HEK293 (cell line): ENCODE measurements around the gene KCNF1.

Experiments
- CTCF ChIA-PET: fragments of 350-600 bp; formaldehyde crosslinking; extraction: SDS; loops from one replicate; lab custom pipeline; 2021; ENCODE audit warnings: antibody characterized with exemption; lab: Yijun Ruan, JAX
- POLR2A ChIA-PET: fragments of 300-600 bp; formaldehyde crosslinking; extraction: SDS; loops from one replicate; lab custom pipeline; 2020; ENCODE audit warnings: antibody characterized with exemption, inconsistent platforms; lab: Yijun Ruan, JAX
- H3K27ac ChIP-seq: fragments of 200-500 bp; sonication (Bioruptor generic); 2 replicates; pipeline ENCODE4 v1.5.1; 2014; ENCODE audit warnings: low read depth, low read length, control low read depth, inconsistent platforms; ENCODE audit errors: extremely low read depth
- H3K36me3 ChIP-seq, 2 experiments: fragments of 200-500 bp in 1 of 2; sonication (Bioruptor generic) in 1 of 2; 1 replicate in 1 of 2; 2 replicates in 1 of 2; pipeline ENCODE4 v1.5.1; 2014 to 2017; ENCODE audit warnings: inconsistent platforms in 2 of 2, low read length in 2 of 2; ENCODE audit not compliant: control insufficient read depth in 2 of 2, insufficient read depth in 1 of 2
- H3K4me1 ChIP-seq: fragments of 200-500 bp; sonication (Bioruptor generic); 2 replicates; pipeline ENCODE4 v1.5.1; 2014; ENCODE audit warnings: mild to moderate bottlenecking, low read length, inconsistent platforms; ENCODE audit not compliant: control insufficient read depth, insufficient read depth
- H3K4me3 ChIP-seq: 2 replicates; pipeline ENCODE4 v1.5.1; 2011; ENCODE audit warnings: low read depth, mild to moderate bottlenecking, control low read depth, low read length, moderate library complexity
- H3K9me3 ChIP-seq: fragments of 200-500 bp; sonication (Bioruptor generic); 2 replicates; pipeline ENCODE4 v1.5.1; 2014; ENCODE audit warnings: low read depth, low read length, inconsistent platforms; ENCODE audit not compliant: control insufficient read depth, insufficient read depth
- KLF9 ChIP-seq: fragments of 450-650 bp; formaldehyde crosslinking; IDR thresholded peaks from 2 replicates; pipeline ENCODE4 v1.5.1; 2016; ENCODE audit warnings: missing biosample characterization, missing genetic modification characterization, low read depth
- OVOL3 ChIP-seq: fragments of 450-650 bp; formaldehyde crosslinking; IDR thresholded peaks from 2 replicates; pipeline ENCODE4 v1.5.1; 2016; ENCODE audit warnings: missing biosample characterization, missing genetic modification characterization
- WT1 ChIP-seq: fragments of 450-650 bp; formaldehyde crosslinking; IDR thresholded peaks from 2 replicates; pipeline ENCODE4 v1.5.1; 2016; ENCODE audit warnings: missing biosample characterization, missing genetic modification characterization
- ZBTB17 ChIP-seq: fragments of 450-650 bp; formaldehyde crosslinking; IDR thresholded peaks from 2 replicates; pipeline ENCODE4 v1.5.1; 2016; ENCODE audit warnings: missing biosample characterization, missing genetic modification characterization
- ZBTB21 ChIP-seq: fragments of 450-650 bp; formaldehyde crosslinking; IDR thresholded peaks from 2 replicates; pipeline ENCODE4 v1.5.1; 2017; ENCODE audit warnings: missing biosample characterization, missing genetic modification characterization
- ZNF10 ChIP-seq: fragments of 450-650 bp; formaldehyde crosslinking; IDR thresholded peaks from 2 replicates; pipeline ENCODE4 v1.5.1; 2017; ENCODE audit warnings: missing biosample characterization, missing genetic modification characterization
- ZNF132 ChIP-seq: fragments of 450-650 bp; formaldehyde crosslinking; IDR thresholded peaks from 2 replicates; pipeline ENCODE4 v1.5.1; 2017; ENCODE audit warnings: missing biosample characterization, missing genetic modification characterization, borderline replicate concordance
- ZNF146 ChIP-seq: fragments of 450-650 bp; formaldehyde crosslinking; IDR thresholded peaks from 2 replicates; pipeline ENCODE4 v1.5.1; 2016; ENCODE audit warnings: missing biosample characterization, missing genetic modification characterization
- ZNF394 ChIP-seq: fragments of 450-650 bp; formaldehyde crosslinking; IDR thresholded peaks from 2 replicates; pipeline ENCODE4 v1.5.1; 2016; ENCODE audit warnings: missing biosample characterization, missing genetic modification characterization, mild to moderate bottlenecking, moderate library complexity, borderline replicate concordance
- ZNF473 ChIP-seq: fragments of 450-650 bp; formaldehyde crosslinking; IDR thresholded peaks from 2 replicates; pipeline ENCODE4 v1.5.1; 2017; ENCODE audit warnings: missing biosample characterization, missing genetic modification characterization
- ZNF48 ChIP-seq: fragments of 450-650 bp; formaldehyde crosslinking; IDR thresholded peaks from 2 replicates; pipeline ENCODE4 v1.5.1; 2016; ENCODE audit warnings: missing biosample characterization, missing genetic modification characterization
- ZNF549 ChIP-seq: fragments of 450-650 bp; IDR thresholded peaks from 2 replicates; pipeline ENCODE4 v1.5.1; 2018; ENCODE audit warnings: missing biosample characterization, missing genetic modification characterization, mild to moderate bottlenecking, inconsistent platforms, moderate library complexity
- ZNF629 ChIP-seq: fragments of 450-650 bp; formaldehyde crosslinking; IDR thresholded peaks from 2 replicates; pipeline ENCODE4 v1.5.1; 2017; ENCODE audit warnings: missing biosample characterization, missing genetic modification characterization
- ZNF658 ChIP-seq: fragments of 450-650 bp; formaldehyde crosslinking; IDR thresholded peaks from 2 replicates; pipeline ENCODE4; 2016; ENCODE audit warnings: missing biosample characterization, missing genetic modification characterization
- ZNF777 ChIP-seq: fragments of 450-650 bp; formaldehyde crosslinking; IDR thresholded peaks from 2 replicates; pipeline ENCODE4 v1.5.1; 2017; ENCODE audit warnings: missing biosample characterization, missing genetic modification characterization, borderline replicate concordance
- ZNF830 ChIP-seq: fragments of 450-650 bp; IDR thresholded peaks from 2 replicates; pipeline ENCODE4 v1.5.0; 2018; ENCODE audit warnings: missing biosample characterization, missing genetic modification characterization, low read depth, mild to moderate bottlenecking, moderate library complexity
- TF ChIP-seq, protein P1 (sequence below): fragments of 450-650 bp; formaldehyde crosslinking; IDR thresholded peaks from 2 replicates; pipeline ENCODE4 v1.5.0; 2017; ENCODE audit warnings: missing biosample characterization, missing genetic modification characterization, borderline replicate concordance
- TF ChIP-seq, protein P2 (sequence below): fragments of 450-650 bp; formaldehyde crosslinking; IDR thresholded peaks from 2 replicates; pipeline ENCODE4 v1.5.1; 2016; ENCODE audit warnings: missing biosample characterization, missing genetic modification characterization
- TF ChIP-seq, protein P3 (sequence below): fragments of 450-650 bp; formaldehyde crosslinking; IDR thresholded peaks from 2 replicates; pipeline ENCODE4 v1.5.1; 2016; ENCODE audit warnings: missing biosample characterization, missing genetic modification characterization
- TF ChIP-seq, protein P4 (sequence below): fragments of 450-650 bp; formaldehyde crosslinking; IDR thresholded peaks from 2 replicates; pipeline ENCODE4 v1.5.1; 2016; ENCODE audit warnings: missing biosample characterization, missing genetic modification characterization

KCNF1 gene

DNA sequence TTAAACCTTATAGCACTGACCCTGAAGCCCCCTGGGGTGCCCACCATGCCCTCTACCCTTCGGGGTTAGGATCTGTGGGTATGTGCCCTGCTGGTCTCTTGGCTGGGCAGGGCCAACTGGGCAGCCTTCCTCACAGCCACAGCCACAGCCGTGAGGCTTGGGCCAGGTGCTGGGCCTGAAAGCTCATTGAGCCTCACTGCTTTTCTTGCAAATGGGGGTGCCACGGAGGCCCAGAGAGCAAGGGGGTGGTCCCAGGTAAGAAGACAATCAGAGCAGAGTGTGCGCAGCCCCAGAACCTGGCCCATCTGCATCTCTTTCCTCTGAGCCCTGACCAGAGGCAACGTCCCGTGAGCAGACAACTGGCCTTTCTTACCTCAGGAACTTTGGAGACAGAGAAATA is 34.7 kb downstream of the KCNF1 start:
- H3K36me3 ChIP-seq: no peaks in the 10 kb centered on the region
- no peak overlapping the region for H3K27ac ChIP-seq
- no peaks in the 10 kb centered on the region for H3K4me1 ChIP-seq
- ChIA-PET POLR2A (no interaction called here), CTCF (interaction anchor here (0.7 kb wide), 1 partner anchor 29 kb away, joined by 4 read pairs; no protein-coding TSS in a partner anchor)
- H3K4me3 ChIP-seq: no peak overlapping the region
- no peak for TF ChIP-seq WT1
- no peak for TF ChIP-seq ZNF132 (tag by site-specific recombination)
- TF ChIP-seq, protein P1, sequence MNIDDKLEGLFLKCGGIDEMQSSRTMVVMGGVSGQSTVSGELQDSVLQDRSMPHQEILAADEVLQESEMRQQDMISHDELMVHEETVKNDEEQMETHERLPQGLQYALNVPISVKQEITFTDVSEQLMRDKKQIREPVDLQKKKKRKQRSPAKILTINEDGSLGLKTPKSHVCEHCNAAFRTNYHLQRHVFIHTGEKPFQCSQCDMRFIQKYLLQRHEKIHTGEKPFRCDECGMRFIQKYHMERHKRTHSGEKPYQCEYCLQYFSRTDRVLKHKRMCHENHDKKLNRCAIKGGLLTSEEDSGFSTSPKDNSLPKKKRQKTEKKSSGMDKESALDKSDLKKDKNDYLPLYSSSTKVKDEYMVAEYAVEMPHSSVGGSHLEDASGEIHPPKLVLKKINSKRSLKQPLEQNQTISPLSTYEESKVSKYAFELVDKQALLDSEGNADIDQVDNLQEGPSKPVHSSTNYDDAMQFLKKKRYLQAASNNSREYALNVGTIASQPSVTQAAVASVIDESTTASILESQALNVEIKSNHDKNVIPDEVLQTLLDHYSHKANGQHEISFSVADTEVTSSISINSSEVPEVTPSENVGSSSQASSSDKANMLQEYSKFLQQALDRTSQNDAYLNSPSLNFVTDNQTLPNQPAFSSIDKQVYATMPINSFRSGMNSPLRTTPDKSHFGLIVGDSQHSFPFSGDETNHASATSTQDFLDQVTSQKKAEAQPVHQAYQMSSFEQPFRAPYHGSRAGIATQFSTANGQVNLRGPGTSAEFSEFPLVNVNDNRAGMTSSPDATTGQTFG: no peak
- no peak for TF ChIP-seq ZNF777
- no peak for TF ChIP-seq ZNF549 (tag by site-specific recombination)
- TF ChIP-seq KLF9 (tag by site-specific recombination): no peak
- TF ChIP-seq, protein P2, sequence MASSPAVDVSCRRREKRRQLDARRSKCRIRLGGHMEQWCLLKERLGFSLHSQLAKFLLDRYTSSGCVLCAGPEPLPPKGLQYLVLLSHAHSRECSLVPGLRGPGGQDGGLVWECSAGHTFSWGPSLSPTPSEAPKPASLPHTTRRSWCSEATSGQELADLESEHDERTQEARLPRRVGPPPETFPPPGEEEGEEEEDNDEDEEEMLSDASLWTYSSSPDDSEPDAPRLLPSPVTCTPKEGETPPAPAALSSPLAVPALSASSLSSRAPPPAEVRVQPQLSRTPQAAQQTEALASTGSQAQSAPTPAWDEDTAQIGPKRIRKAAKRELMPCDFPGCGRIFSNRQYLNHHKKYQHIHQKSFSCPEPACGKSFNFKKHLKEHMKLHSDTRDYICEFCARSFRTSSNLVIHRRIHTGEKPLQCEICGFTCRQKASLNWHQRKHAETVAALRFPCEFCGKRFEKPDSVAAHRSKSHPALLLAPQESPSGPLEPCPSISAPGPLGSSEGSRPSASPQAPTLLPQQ (tag by site-specific recombination): no peak
- no peak for TF ChIP-seq ZNF629
- TF ChIP-seq ZNF48 (tag by site-specific recombination): no peak
- TF ChIP-seq, protein P3, sequence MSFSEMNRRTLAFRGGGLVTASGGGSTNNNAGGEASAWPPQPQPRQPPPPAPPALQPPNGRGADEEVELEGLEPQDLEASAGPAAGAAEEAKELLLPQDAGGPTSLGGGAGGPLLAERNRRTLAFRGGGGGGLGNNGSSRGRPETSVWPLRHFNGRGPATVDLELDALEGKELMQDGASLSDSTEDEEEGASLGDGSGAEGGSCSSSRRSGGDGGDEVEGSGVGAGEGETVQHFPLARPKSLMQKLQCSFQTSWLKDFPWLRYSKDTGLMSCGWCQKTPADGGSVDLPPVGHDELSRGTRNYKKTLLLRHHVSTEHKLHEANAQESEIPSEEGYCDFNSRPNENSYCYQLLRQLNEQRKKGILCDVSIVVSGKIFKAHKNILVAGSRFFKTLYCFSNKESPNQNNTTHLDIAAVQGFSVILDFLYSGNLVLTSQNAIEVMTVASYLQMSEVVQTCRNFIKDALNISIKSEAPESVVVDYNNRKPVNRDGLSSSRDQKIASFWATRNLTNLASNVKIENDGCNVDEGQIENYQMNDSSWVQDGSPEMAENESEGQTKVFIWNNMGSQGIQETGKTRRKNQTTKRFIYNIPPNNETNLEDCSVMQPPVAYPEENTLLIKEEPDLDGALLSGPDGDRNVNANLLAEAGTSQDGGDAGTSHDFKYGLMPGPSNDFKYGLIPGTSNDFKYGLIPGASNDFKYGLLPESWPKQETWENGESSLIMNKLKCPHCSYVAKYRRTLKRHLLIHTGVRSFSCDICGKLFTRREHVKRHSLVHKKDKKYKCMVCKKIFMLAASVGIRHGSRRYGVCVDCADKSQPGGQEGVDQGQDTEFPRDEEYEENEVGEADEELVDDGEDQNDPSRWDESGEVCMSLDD: no peak
- TF ChIP-seq OVOL3 (tag by site-specific recombination): no peak
- no peak for TF ChIP-seq ZNF394 (tag by site-specific recombination)
- TF ChIP-seq ZNF830: no peak
- TF ChIP-seq ZNF146: no peak
- no peak for TF ChIP-seq ZBTB21
- no peak for TF ChIP-seq ZNF10 (tag by site-specific recombination)
- TF ChIP-seq ZNF658 (tag by site-specific recombination): no peak
- TF ChIP-seq ZBTB17 (tag by site-specific recombination): no peak
- TF ChIP-seq, protein P4, sequence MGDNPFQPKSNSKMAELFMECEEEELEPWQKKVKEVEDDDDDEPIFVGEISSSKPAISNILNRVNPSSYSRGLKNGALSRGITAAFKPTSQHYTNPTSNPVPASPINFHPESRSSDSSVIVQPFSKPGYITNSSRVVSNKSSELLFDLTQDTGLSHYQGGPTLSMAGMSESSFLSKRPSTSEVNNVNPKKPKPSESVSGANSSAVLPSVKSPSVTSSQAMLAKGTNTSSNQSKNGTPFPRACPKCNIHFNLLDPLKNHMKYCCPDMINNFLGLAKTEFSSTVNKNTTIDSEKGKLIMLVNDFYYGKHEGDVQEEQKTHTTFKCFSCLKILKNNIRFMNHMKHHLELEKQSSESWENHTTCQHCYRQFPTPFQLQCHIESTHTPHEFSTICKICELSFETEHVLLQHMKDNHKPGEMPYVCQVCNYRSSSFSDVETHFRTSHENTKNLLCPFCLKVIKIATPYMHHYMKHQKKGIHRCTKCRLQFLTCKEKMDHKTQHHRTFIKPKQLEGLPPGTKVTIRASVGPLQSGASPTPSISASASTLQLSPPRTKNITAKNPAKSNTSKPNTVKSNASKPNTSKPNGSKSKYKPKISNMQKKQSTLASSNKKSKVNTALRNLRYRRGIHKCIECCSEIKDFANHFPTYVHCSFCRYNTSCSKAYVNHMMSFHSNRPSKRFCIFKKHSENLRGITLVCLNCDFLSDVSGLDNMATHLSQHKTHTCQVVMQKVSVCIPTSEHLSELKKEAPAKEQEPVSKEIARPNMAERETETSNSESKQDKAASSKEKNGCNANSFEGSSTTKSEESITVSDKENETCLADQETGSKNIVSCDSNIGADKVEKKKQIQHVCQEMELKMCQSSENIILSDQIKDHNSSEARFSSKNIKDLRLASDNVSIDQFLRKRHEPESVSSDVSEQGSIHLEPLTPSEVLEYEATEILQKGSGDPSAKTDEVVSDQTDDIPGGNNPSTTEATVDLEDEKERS (tag by site-specific recombination): no peak
- TF ChIP-seq ZNF473 (tag by site-specific recombination): no peak
- TF ChIP-seq, all 188 proteins: peak for 0
- H3K9me3 ChIP-seq: no peaks in the 10 kb centered on the region
